Measurements from ENCODE around the gene PRSS50.

The PRSS50 gene

GRCh38 chr3:46682974-46683373 is 34.7 kb downstream of the PRSS50 start:
- no peak for DNase-seq

DNA sequence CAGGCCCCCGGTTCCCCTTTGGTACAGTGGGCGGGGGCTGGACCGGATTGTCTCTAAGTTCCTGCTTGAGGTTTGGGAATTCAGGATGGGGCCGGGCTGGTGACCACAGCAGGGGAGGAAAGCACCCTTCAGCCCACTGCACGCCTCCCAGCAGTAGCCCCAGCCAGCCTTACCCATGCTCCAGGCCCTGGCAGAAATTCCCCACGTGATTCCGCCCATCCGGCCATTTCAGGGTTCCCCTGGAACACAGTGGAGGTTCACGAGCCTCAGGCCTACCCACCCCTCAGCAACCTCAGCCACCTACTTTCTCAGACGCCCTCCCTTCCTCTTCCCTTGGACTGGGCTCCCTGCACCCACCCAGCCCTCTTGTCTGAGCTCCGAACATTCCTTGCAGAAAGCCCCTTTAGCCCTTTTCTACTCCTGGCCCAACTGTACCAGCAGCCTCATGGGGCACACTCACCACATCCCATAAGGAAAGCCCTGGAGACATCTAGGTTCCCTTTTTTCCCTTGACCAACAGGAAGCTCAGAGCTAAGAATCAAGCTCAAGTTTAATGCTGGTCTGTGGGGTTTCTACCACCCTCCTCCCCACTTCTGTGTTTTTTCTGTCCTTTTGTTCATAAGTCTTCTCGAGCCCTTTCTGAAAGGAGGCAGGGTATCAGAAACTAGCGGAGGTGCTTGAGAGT is 35.7 kb downstream of the PRSS50 start:
- no peak for DNase-seq

- DNase-seq = no peak
These were observed 36.3 kb downstream of the PRSS50 start for GRCh38 chr3:46681387-46681786.

- DNase-seq = no peak
These were observed 37.3 kb downstream of the PRSS50 start for GRCh38 chr3:46680298-46680826.

DNA sequence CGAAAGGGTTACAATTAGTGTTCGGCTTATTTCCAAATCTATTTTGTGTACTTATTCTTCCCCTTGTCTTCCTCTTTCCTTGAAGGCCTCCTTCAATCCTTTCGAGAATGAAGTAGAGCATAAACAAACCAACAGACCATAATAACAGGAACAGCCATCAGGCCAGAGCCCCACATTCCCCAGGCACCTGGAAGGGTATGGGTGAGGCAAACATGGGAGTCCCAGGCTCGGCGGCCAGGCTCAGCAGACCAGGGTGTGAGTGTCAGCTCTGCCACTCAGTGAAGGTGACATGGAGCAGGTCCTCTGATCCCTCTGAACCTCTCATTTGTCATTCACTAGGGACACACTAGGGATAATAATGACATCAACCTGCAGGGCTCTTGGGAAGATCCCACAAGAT is 38.0 kb downstream of the PRSS50 start:
- DNase-seq = no peak

DNA sequence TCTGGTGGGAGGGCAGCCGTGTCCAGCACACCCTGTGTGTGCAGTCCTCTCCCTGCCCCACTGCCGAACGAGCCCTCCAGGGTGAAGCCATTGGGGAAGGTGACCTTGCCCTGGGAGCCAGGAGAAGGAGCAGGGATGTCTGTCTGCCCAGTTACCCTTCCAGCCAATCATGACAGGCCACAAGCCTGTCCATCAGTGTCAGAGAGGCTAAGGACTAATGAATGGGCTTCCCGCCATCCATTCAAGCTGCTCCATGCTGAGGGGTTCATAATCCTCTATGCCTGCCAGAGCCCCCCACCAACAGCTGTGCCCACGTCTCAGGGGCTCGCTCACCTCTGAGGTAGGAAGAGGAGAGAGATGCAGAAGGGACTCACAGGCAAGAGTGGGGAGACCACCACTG is 39.4 kb downstream of the PRSS50 start:
- no peak for DNase-seq

GRCh38 chr3:46677411-46677726 is 40.3 kb downstream of the PRSS50 start:
- DNase-seq = no peak

- no peak for DNase-seq
These were observed 40.9 kb downstream of the PRSS50 start for GRCh38 chr3:46676601-46677410.

DNA sequence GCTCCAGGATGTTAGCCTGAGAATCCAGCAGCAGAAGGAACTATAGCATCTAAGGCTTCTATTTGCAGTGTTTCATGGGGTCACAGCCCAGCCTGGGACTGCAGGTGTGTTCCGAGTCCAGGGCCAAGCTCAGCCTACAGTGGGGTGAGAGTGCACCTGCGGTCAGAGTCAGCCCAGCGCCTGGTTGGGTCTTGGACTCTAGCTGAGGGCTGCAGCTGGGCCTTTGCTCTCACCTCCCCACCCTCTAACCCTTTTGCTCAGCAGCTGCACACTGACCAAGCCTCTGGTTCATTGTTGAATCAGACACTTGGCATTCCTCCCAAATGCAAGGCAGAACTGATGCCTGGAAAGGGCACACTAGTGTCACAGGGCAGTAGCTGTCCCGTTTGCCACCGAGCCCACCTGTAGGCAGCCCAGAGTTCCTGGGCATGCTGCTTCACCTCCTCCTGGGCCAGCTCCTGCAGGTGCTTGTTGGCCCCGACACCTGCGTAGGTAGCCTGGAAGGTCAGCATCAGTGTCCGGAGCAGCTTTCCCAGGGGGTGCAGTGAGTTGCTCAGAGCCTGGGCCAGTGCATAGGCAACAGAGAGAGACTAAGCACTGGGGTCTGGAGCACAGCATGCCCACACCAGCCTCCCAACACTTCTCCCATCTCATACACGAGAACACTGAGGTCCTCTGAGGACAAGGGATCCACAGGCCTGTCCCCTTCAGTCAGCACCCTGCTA is 41.7 kb downstream of the PRSS50 start:
- no peak for DNase-seq

GRCh38 chr3:46675426-46675825 is 42.2 kb downstream of the PRSS50 start:
- DNase-seq = no peak

DNA sequence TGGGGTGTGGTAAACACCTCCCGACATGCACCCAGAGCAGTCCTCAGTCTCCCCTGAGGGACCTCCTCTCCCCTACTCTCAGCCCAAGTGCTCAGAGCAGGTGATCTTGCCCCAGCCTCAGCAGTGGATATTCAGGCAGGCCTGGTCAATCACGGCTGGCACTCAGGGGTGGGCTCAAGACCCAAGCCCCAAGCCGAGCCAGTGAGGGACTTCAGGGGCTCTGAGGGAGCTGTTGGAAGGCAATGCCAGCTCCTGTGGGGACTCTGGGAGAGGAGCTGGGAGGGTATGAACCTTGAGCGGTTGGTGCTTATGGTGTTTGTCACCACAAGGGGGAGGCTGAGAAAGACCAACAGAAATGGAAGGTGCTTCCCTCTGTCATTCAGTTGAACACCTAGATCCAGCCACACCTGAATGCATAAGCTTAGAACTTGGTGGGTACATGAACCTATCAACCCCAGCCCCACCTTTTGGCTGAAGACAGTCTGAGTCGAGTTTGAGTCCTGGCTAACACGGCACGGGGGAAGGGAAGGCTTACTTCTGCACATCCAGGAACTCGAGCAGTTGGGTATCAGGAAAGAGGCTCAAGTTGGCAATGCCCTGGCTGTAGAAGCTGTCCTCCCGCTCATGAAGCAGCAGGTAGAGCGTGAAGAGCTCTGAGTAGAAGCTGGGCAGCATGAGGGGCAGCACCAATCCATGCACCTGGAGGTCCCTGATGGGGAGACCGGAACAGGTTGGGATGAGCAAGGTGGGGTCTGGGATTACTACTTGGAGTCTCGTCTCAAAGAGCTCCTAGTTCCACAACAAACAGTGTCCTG is 43.4 kb downstream of the PRSS50 start:
- no peak for DNase-seq

DNA sequence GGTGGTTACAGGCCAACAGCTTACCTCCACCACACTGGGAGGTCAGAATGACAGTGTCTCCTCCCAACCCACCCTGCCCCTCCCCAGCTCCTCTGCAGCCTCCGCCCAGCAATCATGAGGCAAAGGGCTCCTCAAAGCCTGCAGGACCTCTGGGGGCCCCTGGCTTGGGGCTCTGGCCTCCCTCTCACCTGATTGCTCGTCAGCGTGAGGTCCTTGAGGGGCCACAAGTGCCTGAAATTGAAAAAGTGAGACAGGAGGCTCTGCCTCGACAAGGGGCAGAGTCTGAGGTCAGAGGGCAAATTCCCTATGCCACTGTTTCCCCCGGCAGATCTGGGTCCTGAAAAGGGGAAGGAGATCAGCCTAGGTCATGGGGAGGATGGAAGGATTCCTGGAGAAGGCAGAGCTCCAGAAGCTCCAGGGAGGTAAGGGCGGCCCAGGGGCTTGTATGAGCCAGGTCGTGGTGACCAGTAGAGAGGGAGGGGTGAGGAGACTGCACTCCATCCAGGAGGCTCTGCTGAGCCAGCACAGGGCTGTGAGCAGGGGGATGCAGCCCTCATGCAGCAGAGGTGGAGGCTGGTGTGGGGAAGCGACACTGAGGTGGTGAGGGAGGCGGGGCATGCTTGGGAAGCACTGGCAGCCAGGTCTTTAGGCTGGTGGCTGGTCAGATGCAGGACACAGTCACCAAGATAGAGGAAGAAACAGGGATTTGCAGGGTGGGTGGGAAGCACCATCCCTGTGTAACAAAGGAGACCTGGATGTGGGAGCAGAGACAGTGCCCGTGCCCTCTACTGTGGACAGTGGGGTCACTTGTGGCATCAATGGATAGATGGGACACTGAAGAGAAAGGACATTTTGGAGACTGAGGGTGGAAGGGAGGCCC is 44.3 kb downstream of the PRSS50 start:
- no peak for DNase-seq

GRCh38 chr3:46672349-46672695 is 45.3 kb downstream of the PRSS50 start:
- no peak for DNase-seq

DNA sequence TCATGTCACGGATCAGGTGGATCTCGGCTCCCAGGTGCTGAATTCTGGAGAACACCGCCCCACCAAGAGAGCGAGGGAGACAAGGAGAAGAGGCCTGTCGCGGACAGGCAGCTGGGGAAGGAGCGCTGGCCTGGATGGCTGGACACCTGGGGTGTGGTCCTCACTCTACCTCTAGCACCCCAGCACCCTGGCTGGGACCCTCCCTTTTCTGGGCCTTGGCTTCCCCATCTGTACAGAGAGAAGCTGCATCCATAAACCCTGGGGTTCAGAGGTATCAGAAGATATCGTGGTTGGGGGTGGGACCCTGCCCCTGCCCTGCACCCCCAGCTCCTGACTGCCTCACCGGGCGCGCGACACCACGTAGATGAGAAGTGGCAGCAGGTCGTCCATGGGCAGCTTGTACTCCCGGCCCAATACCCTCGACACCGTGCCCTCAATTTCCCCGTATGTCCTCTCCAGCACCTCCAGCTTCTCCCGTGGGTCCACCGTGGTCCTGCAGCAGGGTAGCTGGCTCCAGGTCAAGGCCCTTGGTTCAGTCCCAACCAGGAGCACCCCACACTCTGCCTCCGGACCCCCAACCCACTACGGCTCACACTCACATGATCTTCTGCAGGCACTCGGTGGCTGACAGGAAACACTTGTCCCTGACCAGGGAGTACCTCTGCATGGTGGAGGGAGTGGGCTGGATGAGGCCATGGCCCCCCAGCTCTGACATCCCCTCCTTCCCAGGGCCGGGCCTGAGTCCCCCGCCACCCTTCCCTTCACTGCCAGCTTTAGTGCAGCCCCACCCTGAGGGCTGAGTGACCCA is 45.9 kb downstream of the PRSS50 start:
- no peak for DNase-seq

- DNase-seq = no peak
These were observed 46.7 kb downstream of the PRSS50 start for GRCh38 chr3:46670891-46671427.

GRCh38 chr3:46670000-46670890 is 47.4 kb downstream of the PRSS50 start:
- no peak for DNase-seq

DNA sequence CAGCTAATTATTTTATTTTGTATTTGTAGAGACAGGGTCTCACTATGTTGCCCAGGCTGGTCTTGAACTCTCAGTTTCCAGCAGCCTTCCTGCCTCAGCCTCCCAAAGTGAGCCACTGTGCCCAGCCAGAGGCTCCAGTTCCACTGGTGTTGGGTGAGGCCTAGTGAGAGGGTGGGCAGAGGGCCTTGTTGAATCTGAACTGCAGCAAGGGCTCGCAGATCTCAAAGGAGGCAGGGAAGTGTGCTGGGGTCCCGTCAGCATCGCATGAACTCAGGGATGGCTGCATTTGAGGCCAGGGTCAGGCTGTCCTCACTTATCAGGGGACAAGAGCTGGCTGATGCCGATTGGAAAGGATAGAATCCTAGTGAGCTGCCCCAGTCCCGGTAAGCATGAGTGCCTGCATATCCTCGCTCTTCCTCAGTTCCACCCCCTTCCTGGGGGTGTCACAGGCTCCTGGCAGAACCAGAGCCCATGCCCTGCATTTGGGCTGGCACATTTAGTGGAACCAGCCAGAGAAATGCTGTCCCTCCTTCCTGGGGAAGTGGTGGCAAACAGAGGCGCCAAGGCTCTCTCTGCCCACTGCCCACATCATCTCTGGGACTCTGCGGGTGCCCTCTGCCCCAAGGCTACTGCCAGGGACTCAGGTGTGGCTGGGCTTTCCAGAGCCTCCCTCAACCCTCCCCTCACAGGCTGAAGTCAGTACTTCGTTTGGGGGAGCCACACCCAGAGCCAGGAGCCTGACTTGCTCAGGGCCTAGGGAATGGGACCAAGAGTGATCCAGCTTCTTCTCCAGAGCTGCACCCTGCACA is 48.3 kb downstream of the PRSS50 start:
- no peak for DNase-seq

- DNase-seq = no peak
These were observed 49.1 kb downstream of the PRSS50 start for GRCh38 chr3:46668591-46668990.

GRCh38 chr3:46668116-46668515 is 49.6 kb downstream of the PRSS50 start:
- DNase-seq = no peak
